ENCODE data around the gene ZGRF1. TPM values are rescaled to one million over a fixed set of nuclear protein-coding genes. Genes with fewer than 3 reads are reported as not detected.

ZGRF1 gene
- total RNA-seq, 4 donors from 2014 or later, result 1.5 to 10.0 (median 3.7) TPM

DNA sequence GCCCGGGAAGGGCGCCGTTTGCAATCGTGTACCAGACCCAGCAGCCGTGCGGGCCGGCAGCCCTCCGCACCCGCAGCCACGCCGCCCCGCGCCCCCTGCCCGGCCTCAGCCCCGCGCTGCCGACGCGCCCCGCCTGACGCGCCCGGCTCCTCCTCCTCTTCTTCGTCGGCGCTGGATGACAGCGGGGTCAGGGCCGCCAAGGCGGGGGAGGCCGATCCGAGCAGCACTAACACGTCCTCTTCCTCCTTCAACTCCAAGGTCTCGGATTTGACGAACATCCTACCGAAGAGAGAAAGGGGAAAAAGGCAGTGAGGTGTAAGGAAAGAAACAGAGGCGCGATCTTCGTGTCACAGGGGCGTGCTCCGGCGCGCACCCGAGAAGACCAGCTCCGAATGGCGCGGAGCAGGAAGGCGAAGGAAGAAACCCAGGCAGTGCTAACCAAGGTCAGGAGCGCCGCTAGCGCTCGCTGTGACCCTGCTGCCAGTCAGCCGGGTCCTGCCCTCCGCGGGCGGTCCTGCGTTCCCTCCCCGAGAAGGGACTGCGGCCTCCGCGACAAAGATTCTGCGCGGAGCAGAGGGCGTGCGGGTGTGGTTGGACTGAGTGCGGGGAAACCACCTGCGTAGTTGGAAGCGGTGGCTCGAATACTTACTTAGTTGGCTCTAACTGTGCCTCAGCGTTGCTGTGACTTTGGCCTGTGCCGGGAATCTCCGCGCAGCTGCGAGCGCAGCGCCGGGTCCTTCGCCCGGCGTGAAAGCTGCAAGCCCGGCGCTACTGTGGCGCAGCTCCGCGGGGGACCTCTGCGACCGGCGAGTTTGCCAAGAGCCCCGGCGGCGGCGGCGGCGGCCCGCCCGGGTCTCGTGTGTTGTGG lies 121.3 kb downstream of the ZGRF1 start:
- Histone ChIP-seq H3K27me3 (peaks cover 16 to 100% (median 87%) of the 10 kb centered on the region in 4 donors), H3K27ac (replicated peaks in 1 of 4) (no peak overlapping the region), H3K9me3 (no peaks in the 10 kb centered on the region), H3K36me3 (no peaks in the 10 kb centered on the region), H3K4me1 (peaks cover 38 to 61% (median 49%) of the 10 kb centered on the region in 4 donors), H3K4me3 (peak overlapping the region; percentile 54 to 66 (median 58))
- intact Hi-C loops (cut with DNase I), result no loop called here
- WGBS, result under 1% methylated on average over 34 of the region's 96 CpGs
- TF ChIP-seq POLR2AphosphoS5 (IDR thresholded peaks at IDR 0.05), result no peak
- TF ChIP-seq, protein P1, sequence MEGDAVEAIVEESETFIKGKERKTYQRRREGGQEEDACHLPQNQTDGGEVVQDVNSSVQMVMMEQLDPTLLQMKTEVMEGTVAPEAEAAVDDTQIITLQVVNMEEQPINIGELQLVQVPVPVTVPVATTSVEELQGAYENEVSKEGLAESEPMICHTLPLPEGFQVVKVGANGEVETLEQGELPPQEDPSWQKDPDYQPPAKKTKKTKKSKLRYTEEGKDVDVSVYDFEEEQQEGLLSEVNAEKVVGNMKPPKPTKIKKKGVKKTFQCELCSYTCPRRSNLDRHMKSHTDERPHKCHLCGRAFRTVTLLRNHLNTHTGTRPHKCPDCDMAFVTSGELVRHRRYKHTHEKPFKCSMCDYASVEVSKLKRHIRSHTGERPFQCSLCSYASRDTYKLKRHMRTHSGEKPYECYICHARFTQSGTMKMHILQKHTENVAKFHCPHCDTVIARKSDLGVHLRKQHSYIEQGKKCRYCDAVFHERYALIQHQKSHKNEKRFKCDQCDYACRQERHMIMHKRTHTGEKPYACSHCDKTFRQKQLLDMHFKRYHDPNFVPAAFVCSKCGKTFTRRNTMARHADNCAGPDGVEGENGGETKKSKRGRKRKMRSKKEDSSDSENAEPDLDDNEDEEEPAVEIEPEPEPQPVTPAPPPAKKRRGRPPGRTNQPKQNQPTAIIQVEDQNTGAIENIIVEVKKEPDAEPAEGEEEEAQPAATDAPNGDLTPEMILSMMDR (IDR thresholded peaks at IDR 0.05), result no peak
- TF ChIP-seq EP300 (IDR thresholded peaks at IDR 0.05), result no peak
- TF ChIP-seq POLR2A (IDR thresholded peaks at IDR 0.05; ENCODE audit: low read depth), result no peak
- DNase-seq (ENCODE audit: extremely low spot score), result no peak

DNA sequence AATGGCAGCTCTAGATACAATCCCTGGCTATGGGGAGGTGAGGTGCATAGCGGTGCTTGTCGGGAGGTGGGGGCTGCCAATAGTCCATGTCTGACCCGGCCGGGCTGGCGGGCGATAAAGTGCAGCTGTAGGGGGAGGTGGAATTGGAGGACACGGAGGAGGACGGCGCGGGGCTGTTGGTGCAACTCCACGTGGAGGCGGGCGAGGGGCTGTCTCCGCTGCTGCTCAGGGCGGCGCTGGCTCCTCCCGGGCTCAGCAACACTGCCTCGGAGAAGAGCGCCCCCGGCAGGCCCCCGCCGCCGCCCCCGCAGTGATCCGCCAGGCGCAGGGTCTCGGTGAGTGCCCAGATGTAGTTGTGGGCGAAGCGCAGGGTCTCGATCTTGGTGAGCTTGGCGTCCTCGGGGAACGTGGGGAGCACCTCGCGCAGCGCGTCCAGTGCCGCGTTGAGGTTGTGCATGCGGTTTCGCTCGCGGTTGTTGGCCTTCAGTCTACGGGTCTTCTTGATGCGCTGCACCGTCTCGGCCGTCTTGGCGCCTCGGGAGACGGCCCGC lies 122.0 kb downstream of the ZGRF1 start:
- peak overlapping the region; percentile 54 to 66 (median 58) for H3K4me3 ChIP-seq
- peaks cover 45 to 61% (median 54%) of the 10 kb centered on the region in 4 donors for H3K4me1 ChIP-seq
- H3K27me3 ChIP-seq, result peaks cover 16 to 100% (median 87%) of the 10 kb centered on the region in 4 donors
- no peaks in the 10 kb centered on the region for H3K36me3 ChIP-seq
- no peak for TF ChIP-seq EP300 (IDR thresholded peaks at IDR 0.05)
- H3K27ac ChIP-seq (replicated peaks in 1 of 4), result no peak overlapping the region
- H3K9me3 ChIP-seq, result no peaks in the 10 kb centered on the region
- 4% methylated on average over 15 of the region's 52 CpGs for WGBS
- DNase-seq (ENCODE audit: extremely low spot score), result no peak
- intact Hi-C loops (cut with DNase I), result no loop called here

DNA sequence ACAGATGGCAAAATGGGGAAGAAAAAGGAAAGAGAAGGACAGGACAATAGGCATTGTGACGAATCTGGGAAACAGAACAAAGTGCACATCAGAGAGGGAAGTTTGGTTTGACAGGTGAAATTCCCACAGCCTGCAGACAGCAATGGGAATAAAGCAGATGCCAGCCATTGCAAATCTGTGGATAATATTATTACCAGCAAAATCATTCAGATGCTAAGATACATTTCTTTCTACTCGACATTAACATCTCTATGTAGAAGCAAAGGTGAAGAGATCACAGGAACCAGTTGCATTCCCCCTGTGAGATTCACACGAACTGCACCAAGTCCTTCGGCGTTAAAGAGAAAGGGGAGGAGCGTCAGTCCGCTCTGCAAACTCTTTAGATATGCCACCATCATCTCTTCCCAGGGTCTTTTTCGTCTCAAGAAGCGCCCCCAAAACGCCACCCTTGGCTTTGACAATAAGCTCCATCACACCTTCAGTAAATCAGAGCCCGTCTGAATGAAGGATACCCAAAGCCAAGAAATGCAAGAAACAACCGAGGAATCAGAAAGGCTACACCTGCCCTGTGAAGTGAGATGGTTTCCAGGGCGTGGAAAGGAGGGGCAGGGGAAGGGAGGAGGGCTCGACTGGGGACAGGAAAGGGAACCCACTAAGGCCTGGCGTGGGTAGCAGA lies 122.6 kb downstream of the ZGRF1 start:
- Histone ChIP-seq H3K4me1 (peaks cover 52 to 66% (median 60%) of the 10 kb centered on the region in 4 donors), H3K27me3 (peaks cover 16 to 100% (median 87%) of the 10 kb centered on the region in 4 donors), H3K27ac (replicated peaks in 1 of 4) (no peak overlapping the region), H3K9me3 (no peaks in the 10 kb centered on the region), H3K36me3 (no peaks in the 10 kb centered on the region), H3K4me3 (peak overlapping the region in 2 of 4 donors; percentile 60 to 66)
- DNase-seq (ENCODE audit: extremely low spot score), result no peak
- intact Hi-C loops (cut with DNase I), result no loop called here
- whole genome bisulfite sequencing, result 3% methylated on average over 15 of the region's 15 CpGs
- TF ChIP-seq, protein P1 (IDR thresholded peaks at IDR 0.05), result no peak
- TF ChIP-seq POLR2AphosphoS5 (IDR thresholded peaks at IDR 0.05) (no peak), POLR2A (IDR thresholded peaks at IDR 0.05; ENCODE audit: low read depth) (no peak)

DNA sequence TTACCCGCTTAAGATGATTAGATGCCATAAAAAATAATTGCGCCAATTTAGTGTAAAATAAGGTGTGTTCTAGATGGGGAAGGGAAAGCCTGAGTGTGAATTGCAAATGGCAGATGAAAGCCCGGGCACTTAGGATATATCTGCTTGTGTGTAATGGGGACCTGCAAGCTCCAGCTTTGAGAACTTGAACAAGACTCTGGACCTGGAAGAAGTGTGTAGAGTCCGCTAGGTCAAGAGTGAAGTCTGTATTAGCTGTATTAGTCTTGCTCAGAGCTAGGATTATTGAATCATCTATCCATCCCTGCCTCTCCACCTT lies 124.9 kb downstream of the ZGRF1 start:
- 65% methylated on average over 4 of the region's 4 CpGs for WGBS
- no peaks in the 10 kb centered on the region for H3K36me3 ChIP-seq
- intact Hi-C loops (cut with DNase I), result no loop called here
- H3K27ac ChIP-seq (replicated peaks in 1 of 4), result no peak overlapping the region
- peaks cover 46 to 58% (median 53%) of the 10 kb centered on the region in 4 donors for H3K4me1 ChIP-seq
- no peaks in the 10 kb centered on the region for H3K9me3 ChIP-seq
- no peak for DNase-seq (ENCODE audit: extremely low spot score)
- TF ChIP-seq, protein P1 (IDR thresholded peaks at IDR 0.05), result no peak
- TF ChIP-seq POLR2A (IDR thresholded peaks at IDR 0.05; ENCODE audit: low read depth), result no peak
- TF ChIP-seq EP300 (IDR thresholded peaks at IDR 0.05), result no peak
- no peak for TF ChIP-seq POLR2AphosphoS5 (IDR thresholded peaks at IDR 0.05)
- H3K4me3 ChIP-seq, result no peak overlapping the region
- H3K27me3 ChIP-seq, result peaks cover 16 to 100% (median 81%) of the 10 kb centered on the region in 4 donors
